Fibroblast of gingiva (primary cell): ENCODE data around the gene BAX.

Experiments used
- DNase-seq: peaks from one replicate; pipeline ENCODE4 v3.0.0-alpha.2; 2011; ENCODE audit warnings: low read depth

Gene BAX

DNA sequence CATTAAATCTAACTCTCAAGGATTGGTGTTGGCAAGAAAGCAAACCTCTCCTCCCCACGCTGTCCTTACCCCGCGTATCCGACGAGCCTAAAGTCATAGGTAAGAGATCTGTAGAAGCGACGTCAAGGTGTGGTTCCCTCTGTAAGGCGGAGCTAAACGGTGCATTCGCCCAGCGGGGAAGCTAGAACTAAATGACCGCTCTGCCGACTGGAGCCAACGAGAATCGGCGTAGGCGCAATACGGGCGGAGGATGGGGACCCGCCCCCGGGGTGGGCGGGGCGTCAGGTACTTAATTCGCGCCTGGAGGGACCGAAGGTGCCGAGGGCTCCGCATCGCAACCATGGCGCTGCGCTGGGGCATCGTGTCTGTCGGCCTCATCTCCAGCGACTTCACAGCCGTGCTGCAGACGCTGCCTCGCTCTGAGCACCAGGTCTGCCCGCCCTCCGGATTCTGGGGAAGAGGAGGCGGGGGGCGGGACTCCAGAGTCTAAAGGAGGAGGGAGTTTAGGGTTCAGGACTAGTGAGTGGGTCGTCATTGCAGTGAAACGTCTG is 21.2 kb upstream of the BAX start, which contains the start of gene DHDH:
TSS of gene DHDH (plus strand) at position 318 of the 551 bp plus-strand sequence. CDS start at position 341, 23 bp downstream.
- no peak for DNase-seq

DNA sequence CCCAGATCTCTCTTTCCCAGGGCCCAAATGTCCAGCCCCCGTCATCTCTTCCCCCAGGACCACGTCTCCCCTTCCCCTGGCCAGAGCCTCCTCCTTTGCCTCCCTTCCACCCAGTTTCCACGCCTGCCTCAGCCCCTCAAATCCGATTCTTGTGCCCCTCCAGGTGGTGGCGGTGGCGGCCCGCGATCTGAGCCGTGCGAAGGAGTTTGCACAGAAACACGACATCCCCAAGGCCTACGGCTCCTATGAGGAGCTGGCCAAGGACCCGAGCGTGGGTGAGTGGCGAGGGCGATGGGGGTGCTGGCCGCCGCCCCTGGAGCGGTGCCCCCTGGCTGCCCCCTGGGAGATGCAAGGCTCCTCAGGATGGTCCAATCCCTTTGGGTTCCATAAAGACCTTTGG is 19.8 kb upstream of the BAX start:
- no peak for DNase-seq

DNA sequence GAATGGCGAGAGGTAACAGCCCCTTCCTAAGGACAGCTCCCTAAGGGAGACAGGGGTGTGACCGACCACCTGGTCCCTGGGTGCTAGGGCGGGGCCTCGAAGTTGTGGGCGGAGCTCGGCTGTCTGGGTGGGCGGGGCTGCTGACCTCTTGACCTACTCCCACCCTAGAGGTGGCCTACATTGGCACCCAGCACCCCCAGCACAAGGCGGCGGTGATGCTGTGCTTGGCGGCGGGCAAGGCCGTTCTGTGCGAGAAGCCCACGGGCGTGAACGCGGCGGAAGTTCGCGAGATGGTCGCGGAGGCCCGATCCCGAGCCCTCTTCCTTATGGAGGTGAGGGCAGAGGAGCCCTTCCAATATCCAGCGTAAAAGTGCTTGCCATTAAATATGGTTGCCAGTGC is 18.8 kb upstream of the BAX start:
- no peak for DNase-seq

DNA sequence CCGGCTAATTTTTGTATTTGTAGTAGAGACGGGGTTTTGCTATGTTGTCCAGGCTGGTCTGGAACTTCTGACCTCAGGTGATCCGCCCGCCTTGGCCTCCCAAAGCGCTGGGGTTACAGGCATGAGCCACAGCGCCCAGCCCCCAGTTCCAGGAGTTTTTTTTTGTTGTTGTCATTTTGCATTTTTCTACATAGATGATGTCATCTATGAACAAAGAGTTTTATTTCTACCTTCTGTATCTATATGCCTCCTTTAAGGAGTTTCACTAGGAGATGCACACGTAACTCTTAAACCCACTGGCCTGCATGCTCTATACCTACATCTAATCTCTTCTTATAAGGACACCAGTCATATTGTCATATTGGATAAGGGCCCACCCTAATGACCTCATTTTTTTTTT is 16.4 kb upstream of the BAX start:
- DNase-seq = no peak

DNA sequence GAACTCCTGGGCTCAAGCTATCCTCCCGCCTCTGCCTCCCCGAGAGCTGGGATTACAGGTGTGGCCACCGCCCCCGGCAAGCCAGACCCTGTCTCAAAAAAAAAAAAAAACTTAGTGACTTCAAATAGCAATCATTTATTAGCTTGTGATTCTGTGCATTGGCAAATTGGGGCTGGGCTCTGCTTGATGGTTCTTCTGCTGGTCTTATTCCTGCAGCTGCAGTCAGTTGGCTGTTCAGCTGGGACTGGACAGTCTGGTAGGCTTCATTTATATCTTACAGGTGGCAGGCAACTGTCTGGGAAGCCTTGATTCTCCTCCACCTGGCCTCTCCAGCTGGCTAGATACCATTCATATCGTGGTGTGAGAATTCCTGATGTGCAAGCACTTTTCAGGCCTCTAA is 13.8 kb upstream of the BAX start:
- no peak for DNase-seq

DNA sequence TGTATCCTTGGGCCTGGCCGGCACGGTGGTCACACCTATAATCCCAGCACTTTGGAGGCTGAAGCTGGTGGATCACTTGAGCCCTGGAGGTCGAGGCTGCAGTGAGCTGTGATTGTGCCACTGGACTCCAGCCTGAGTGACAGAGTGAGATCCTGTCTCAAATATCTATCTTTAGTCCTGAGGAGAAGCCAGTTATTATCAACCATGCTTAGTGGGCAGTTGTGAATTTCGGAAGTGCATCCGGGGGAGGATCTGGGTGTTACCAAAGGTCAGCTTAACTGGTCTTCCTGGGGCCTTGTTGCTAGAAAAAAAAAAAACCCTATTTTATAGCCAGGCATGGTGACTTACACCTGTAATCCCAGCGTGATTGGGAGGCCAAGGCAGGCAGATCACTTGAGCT is 11.6 kb upstream of the BAX start:
- no peak for DNase-seq

DNA sequence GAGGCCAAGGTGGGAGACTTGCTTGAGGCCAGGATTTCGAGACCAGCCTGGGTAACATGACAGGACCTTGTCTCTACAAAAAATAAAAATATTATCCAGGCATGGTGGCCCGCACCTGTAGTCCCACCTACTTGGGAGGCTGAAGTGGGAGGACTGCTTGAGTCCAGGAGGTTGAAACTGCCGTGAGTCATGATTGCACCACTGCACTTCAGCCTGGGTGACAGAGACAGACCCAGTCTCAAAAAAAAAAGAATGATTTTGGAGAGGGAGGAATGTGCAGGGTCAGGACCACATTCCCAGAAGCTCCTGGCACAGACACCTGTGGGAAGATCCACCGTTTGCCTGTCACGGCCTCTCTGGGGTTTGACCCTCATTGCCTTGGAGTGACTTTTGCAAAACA is 9.3 kb upstream of the BAX start:
- DNase-seq = no peak

DNA sequence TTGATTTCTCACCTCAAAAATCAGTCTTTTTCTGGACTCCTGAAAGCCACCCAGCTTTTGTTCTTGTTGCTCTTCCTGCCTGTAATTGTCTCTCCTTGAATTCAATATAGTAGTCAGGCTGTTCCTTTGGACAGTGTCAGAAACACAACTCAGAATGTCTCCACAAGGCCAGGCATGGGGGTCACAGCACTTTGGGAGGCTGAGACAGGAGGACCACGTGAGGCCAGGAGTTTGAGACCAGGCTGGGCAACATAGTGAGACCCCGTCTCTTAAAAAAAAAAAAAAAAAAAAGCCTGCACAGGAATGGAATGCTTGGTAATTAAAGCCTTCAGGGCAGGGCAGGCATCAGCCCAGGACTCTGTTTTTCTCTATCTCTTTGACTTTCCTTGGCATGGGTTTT is 8.9 kb upstream of the BAX start:
- DNase-seq = no peak

DNA sequence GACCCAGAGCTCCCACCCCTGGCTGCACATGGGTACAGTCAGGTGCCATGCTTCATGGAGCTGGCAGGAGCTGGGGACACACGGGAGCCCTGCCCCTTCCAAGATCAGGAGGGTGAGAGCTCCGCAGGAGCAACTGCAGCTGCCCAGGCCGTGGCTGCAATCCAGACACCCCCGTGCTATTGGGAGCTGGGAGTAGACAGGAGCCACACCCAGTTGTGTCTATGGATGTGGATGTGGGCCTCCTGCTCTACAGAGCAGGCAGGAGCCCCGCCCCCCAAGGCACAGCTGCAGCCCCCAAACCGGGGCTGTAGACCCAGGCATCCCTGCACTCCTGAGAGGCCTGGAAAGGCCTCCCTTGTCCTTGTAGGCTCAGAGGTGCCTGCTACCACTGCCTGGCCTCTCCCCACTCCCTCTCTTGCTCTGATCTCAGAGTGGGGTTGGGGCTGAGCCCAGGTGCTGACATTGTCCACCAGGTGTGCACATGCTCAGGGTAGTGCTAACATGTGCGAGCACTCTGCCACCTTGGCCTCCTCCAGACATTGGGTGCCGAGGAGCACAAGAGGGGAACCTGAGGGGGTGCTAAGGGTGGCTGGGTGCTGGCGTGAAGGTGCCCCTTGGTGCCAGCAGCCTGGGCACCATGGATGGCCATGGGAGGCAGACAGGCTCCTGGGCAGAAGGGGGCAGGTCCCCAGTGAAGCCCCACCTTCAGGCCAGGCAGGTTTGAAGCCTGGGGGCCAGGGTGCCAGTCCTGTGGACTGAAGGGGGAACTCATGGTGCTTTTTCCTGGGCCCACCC is 8.0 kb upstream of the BAX start:
- DNase-seq = no peak

DNA sequence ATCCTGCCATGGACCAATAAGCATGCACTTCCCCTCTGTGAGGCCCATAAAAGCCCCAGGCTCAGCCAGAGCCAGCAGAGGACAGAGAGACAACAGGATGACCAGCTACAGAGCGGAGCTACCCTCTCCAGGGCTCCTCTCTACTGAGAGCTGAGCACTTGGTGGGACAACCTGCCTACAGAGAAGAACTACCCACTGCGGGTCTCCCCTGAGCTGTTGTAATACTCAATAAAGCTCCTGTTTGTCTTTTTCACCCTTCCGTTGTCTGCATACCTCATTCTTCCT is 7.5 kb upstream of the BAX start:
- no peak for DNase-seq

DNA sequence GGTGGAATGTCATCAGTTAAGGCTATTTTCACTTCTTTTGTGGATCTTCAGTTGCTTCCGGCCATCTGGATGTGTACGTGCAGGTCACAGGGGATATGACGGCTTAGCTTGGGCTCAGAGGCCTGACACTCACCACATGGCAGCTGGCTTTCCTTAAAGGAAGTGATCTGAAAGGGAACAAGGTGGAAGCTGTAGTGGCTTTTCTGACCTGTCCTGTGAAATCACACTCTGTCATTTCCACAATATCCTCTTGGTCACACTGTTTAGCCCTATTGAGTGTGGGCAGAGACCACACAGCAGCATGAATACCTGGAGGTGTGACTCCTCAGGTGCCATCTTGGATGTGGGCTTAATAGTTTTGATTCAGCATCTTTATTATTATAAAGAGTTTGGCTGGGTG is 4.5 kb upstream of the BAX start:
- DNase-seq = no peak

DNA sequence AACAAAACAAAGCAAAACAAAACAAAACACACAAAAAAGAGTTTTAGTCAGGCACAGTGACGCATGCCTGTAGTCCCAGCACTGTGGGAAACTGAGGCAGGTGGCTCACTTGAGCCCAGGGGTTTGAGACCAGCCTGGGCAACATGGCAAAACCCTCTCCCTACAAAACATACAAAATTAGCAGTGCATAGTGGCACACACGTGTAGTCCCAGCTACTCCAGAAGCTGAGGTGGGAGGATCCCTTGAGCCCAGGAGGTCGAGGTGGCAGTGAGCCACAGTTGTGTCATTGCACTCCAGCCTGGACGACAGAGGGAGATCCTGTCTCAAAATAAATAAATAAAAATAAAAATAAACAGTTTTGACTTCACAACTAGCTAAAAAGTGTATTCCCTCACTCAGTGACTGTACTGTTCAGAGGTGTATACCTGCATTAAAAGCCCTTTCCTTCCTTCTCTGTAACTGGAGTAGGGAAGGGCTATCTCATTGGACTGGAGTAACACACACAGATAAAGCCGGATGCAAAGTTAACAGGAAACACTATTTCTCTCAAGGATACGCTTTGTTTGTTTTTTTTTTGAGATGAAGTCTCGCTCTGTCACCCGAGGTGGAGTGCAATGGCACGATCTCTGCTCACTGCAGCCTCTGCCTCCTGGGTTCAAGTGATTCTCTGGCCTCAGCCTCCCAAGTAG is 3.7 kb upstream of the BAX start:
- no peak for DNase-seq

DNA sequence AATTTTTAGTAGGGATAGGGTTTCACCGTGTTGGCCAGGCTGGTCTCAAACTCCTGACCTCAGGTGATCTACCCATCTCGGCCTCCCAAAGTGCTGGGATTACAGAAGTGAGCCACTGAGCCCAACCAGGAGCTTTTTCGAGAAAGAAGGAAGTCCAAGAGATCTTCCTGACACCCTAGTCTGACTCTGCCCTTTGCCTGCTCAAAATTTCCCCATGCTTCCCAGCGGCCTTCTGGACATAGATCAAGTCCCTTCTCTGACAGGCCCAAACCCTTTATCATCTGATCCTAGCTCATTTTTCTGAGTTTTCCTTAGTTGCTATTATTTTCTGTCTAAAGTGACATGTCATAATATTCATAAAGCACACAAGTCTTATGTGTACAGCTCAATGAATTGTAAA is 1.5 kb upstream of the BAX start:
- no peak for DNase-seq

DNA sequence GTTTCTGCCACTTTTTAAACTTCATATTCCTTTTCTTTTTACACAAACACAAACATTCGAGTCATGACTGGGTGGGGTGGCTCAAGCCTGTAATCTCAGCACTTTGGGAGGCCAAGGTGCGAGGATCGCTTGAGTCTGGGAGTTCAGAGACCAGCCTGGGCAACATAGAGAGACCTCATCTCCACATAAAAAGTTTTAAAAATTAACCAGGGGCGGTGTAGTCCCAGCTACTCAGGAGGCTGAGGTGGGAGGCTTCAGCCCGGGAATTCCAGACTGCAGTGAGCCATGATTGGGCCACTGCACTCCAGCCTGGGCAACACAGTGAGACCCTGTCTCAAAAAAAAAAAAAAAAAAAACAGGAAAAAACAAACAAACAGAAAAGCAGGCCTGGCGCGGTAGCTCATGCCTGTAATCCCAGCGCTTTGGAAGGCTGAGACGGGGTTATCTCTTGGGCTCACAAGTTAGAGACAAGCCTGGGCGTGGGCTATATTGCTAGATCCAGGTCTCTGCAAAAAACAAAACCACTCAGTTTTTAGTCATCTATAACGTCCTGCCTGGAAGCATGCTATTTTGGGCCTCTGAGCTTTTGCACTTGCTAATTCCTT is 583 bp upstream of the BAX start:
- DNase-seq = no peak

DNA sequence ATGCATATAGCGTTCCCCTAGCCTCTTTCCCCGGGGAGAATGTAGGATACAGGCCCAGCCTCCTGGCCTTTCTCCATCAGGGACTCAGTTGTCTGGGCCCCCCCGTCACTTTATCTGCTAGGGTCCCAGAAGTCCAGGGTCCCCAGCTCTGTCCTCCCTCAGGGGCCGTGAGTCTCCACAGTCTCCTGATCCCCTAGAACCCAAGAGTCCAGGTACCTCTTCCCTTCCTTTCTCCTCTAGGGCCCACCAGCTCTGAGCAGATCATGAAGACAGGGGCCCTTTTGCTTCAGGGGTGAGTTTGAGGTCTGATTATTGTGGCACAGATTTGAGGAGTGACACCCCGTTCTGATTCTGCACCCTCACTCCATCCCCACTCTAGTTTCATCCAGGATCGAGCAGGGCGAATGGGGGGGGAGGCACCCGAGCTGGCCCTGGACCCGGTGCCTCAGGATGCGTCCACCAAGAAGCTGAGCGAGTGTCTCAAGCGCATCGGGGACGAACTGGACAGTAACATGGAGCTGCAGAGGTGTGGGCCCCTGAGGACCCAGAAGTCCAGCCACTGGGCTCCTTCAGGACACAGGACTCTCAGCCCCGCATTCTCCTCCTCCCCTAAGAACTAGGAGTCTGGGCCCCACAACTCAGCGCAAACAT is 758 bp downstream of the BAX start:
- no peak for DNase-seq

DNA sequence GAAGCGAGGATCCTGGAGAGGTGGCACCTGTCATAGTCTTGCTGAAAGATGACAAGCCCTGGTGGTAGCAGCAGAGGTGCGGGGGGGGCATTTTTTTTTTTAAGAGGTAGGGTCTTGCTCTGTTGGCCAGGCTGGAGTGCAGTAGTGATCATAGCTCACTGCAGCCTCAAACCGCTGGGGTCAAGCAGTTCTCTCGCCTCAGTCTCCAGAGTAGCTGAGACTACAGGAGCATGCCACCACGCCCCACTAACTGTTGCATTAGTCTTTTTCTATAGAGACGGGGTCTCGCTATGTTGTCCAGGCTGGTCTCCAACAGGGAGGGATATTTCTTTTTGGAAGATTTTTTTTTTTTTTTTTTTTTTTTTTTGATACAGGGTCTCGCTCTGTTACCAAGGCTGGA is 3.3 kb downstream of the BAX start:
- no peak for DNase-seq

DNA sequence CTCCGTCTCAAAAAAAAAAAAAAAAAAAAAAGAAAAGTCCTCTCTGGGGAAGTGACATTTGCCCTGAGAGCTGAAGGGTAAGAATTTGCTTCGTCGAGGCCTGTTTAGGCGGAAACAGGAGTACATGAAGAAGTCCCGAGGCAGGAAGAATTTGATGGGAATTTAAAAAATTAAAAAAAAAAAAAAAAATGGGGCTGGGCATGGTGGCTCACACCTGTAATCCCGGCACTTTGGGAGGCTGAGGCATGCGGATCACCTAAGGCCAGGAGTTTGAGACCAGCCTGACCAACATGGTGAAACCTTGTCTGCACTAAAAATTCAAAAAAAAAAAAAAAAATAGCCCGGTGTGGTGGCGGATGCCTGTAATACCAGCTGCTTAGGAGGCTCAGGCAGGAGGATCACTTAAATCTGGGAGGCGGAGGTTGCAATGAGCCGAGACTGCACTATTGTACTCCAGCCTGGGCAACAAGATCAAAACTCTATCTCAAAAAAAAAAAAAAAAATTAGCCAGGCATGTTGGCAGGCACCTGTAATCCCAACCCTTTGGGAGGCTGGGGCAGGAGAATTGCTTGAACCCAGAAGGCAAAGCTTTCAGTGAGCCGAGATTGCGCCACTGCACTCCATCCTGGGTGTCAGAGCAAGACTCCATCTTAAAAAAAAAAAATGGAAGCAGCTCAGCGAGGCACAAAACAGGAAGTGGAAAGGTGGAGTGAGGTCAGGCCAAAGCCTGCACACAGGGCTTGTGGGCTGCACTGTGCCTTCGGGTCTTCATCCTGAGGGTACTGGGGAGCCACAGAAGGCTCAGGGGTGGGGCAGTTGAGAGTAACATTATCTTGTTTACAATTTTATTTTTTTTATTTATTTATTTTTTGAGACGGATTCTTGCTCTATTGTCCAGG is 4.9 kb downstream of the BAX start:
- DNase-seq = no peak

DNA sequence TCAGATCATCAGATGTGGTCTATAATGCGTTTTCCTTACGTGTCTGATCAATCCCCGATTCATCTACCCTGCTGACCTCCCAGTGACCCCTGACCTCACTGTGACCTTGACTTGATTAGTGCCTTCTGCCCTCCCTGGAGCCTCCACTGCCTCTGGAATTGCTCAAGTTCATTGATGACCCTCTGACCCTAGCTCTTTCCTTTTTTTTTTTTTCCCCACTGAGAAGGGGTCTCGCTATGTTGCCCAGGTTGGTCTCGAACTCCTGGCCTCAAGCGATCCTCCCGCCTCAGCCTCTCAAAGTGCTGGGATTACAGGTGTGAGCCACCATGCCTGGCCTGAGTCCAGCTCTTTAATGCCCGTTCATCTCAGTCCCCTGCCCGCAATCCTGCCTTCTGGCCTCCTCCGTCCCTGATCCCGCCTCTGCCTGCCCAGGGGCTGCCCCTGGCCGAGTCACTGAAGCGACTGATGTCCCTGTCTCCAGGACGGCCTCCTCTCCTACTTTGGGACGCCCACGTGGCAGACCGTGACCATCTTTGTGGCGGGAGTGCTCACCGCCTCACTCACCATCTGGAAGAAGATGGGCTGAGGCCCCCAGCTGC is 6.5 kb downstream of the BAX start:
- no peak for DNase-seq

DNA sequence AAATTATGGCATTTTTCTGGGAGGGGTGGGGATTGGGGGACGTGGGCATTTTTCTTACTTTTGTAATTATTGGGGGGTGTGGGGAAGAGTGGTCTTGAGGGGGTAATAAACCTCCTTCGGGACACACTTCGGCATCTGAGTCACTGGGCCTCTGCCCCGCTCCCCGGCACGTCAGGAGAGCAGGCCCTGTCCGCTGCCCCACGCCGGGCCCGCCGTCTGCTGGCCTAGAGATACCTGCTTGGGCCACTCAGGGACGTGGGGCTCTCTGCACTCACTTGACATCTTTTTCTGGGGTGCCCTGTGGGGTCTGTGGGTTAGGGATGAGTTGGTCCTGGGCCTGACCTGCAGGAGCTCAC is 7.0 kb downstream of the BAX start:
- no peak for DNase-seq

DNA sequence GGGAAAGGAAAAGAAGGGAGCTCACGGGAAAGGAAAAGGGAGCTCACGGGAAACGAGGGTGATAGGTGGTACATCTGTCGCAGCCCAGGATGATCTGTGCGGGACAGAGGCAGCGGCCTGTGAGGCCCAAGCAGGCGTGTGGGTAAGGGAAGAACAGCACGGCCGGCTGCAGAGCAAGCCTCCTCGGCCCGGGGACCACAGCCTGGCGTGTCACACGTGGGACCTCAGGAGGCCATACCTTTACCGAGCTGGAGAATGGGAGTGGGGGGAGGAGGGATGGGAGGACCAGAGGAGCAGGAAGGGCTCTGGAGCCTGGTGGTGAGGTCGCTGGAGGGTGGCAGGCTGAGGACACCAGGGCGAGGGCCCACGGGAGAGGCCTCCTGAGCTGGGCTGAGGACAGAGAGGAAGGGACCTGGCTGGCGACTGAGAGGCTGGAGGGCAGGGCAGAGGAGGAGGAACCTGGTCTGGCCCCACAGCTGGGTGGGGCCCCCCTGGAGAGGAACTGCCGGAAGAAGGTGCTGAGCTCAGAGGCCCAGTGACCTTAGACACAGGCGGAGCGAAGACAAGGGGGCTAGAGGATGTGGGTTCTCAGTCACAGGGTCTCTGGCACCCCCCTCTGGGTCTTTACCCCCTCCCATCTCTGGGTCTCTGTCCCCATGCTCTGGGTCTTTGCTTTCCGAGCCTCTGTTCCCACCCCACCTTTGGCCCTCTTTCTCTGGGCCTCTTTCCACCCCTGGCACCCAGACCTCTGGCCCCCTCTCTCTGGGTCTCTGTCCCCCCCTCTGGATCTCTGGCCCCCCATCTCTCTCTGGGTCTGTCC is 7.6 kb downstream of the BAX start:
- peak; percentile 18 for DNase-seq

DNA sequence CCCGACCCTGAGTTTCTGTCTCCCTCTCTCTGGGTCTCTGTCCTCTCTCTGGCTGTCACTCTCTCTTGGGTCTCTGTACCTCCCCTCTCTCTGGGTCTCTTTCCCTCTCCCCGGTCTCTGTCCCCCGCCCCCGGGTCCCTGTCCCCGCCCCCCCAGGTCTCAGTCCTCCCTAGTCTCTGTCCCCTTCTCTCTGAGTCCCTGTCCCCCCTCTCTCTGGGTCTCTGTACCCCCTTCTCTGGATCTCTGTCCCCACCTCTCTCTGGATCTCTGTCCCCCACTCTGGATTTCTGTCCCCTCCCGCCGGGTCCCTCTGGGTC is 8.1 kb downstream of the BAX start:
- DNase-seq = no peak
